HEK293T (cell line): ENCODE data around the gene RAD51B.

Experiments used
- ARNT ChIP-seq: fragments of 450-650 bp; IDR thresholded peaks from 2 replicates; pipeline ENCODE4 v1.6.1; 2017; ENCODE audit warnings: mild to moderate bottlenecking
- ELF4 ChIP-seq: fragments of 450-650 bp; IDR thresholded peaks from 2 replicates; pipeline ENCODE4 v1.6.1; 2017; ENCODE audit warnings: antibody characterized with exemption
- FOXM1 ChIP-seq: fragments of 450-650 bp; IDR thresholded peaks from 2 replicates; pipeline ENCODE4 v1.6.1; 2017; ENCODE audit warnings: mild to moderate bottlenecking, borderline replicate concordance
- PKNOX1 ChIP-seq: fragments of 450-650 bp; IDR thresholded peaks from 2 replicates; pipeline ENCODE4 v1.6.1; 2016
- SUZ12 ChIP-seq: fragments of 450-650 bp; IDR thresholded peaks from 2 replicates; pipeline ENCODE4 v1.6.1; 2016; ENCODE audit warnings: mild to moderate bottlenecking
- TARDBP ChIP-seq: fragments of 450-650 bp; IDR thresholded peaks from 2 replicates; pipeline ENCODE4 v1.6.1; 2016

- TF ChIP-seq PKNOX1 (no peak), ELF4 (no peak), FOXM1 (no peak), SUZ12 (no peak), TARDBP (no peak), ARNT (no peak)
Measured at GRCh38 chr14:68538639-68539038, 719.1 kb downstream of the RAD51B start.
